SH-SY5Y (cell line): ENCODE data around the gene SEL1L.

Source experiments
- GATA2 ChIP-seq: IDR thresholded peaks from 2 replicates; pipeline ENCODE4 v1.6.1; 2011; ENCODE audit warnings: mild to moderate bottlenecking, low read depth, low read length
- GATA3 ChIP-seq: IDR thresholded peaks from 2 replicates; pipeline ENCODE4 v1.6.1; 2011; ENCODE audit warnings: low read depth, mild to moderate bottlenecking, low read length, moderate library complexity

GRCh38 chr14:81529391-81529790 is 4.3 kb downstream of the SEL1L start:
- TF ChIP-seq GATA2: no peak
- no peak for TF ChIP-seq GATA3
